Nephron (organoid): ENCODE measurements around the gene SRSF4.
"Not testable (repeated sequence)": the region's sequence is repeated elsewhere in the genome, so short reads cannot be mapped to it uniquely, and the experiment has no call there.

Experiments
- H3K27ac Mint-ChIP-seq, 3 experiments: 2 replicates each; pipeline ENCODE4 v1.8.0; 2020; ENCODE audit warnings: mixed read lengths in 3 of 3, mild to moderate bottlenecking in 2 of 3, moderate library complexity in 1 of 3
- H3K27me3 Mint-ChIP-seq: 2 replicates; pipeline ENCODE4 v1.8.0; 2021; ENCODE audit warnings: low read depth, mild to moderate bottlenecking, moderate library complexity, mixed read lengths
- H3K36me3 Mint-ChIP-seq: 2 replicates; pipeline ENCODE4 v1.8.0; 2020; ENCODE audit warnings: low read depth, mixed read lengths
- H3K4me1 Mint-ChIP-seq: 2 replicates; pipeline ENCODE4 v1.8.0; 2020; ENCODE audit warnings: mixed read lengths
- H3K4me3 Mint-ChIP-seq, 3 experiments: 2 replicates each; pipeline ENCODE4 v1.8.0; 2020; ENCODE audit warnings: mild to moderate bottlenecking in 3 of 3, mixed read lengths in 3 of 3, moderate library complexity in 2 of 3
- H3K9me3 Mint-ChIP-seq: 2 replicates; pipeline ENCODE4 v1.8.0; 2020; ENCODE audit warnings: mixed read lengths
- CTCF ChIP-seq, 3 experiments: fragments of 200-600 bp; sonication (generic); IDR thresholded peaks; one replicate each; pipeline ENCODE4 v1.5.0; 2021; ENCODE audit warnings: antibody characterized with exemption in 3 of 3; ENCODE audit not compliant: unreplicated experiment in 3 of 3

SRSF4 gene

GRCh38 chr1:29117381-29117780, 64.3 kb downstream of the SRSF4 start:
- H3K4me1 Mint-ChIP-seq, result peaks cover 12% of the 10 kb centered on the region
- no peaks in the 10 kb centered on the region for H3K9me3 Mint-ChIP-seq
- TF ChIP-seq CTCF (IDR thresholded peaks at IDR 0.05; ENCODE audit: unreplicated experiment in 3 of 3), result no peak
- H3K27me3 Mint-ChIP-seq, result peaks cover 26% of the 10 kb centered on the region
- H3K27ac Mint-ChIP-seq, result no peak overlapping the region
- H3K4me3 Mint-ChIP-seq, result no peak overlapping the region
- peaks cover 29% of the 10 kb centered on the region for H3K36me3 Mint-ChIP-seq

DNA sequence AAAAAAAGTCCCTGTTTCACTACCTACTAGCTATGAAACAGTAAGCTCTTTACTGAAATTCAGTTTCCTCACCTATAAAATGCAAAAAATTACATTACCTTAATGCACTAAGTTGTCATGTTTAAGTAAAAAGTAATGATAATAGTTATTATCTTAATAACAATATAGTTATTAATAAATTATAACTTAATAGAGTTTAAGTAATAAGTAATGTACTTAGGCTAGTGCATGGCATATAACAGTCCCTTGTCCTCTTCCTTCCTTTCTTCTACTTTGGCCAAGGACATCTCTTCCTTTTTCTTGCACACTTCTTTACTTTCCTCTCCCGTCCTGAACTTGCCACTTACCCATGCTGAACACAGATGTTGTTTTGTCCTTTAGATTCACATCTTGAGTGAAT, 67.0 kb downstream of the SRSF4 start:
- peaks cover 13% of the 10 kb centered on the region for H3K27me3 Mint-ChIP-seq
- no peaks in the 10 kb centered on the region for H3K9me3 Mint-ChIP-seq
- no peak for TF ChIP-seq CTCF (IDR thresholded peaks at IDR 0.05; ENCODE audit: unreplicated experiment in 3 of 3)
- H3K4me3 Mint-ChIP-seq, result no peak overlapping the region
- H3K36me3 Mint-ChIP-seq, result peaks cover 42% of the 10 kb centered on the region
- no peak overlapping the region for H3K27ac Mint-ChIP-seq
- peaks cover 5% of the 10 kb centered on the region for H3K4me1 Mint-ChIP-seq

DNA sequence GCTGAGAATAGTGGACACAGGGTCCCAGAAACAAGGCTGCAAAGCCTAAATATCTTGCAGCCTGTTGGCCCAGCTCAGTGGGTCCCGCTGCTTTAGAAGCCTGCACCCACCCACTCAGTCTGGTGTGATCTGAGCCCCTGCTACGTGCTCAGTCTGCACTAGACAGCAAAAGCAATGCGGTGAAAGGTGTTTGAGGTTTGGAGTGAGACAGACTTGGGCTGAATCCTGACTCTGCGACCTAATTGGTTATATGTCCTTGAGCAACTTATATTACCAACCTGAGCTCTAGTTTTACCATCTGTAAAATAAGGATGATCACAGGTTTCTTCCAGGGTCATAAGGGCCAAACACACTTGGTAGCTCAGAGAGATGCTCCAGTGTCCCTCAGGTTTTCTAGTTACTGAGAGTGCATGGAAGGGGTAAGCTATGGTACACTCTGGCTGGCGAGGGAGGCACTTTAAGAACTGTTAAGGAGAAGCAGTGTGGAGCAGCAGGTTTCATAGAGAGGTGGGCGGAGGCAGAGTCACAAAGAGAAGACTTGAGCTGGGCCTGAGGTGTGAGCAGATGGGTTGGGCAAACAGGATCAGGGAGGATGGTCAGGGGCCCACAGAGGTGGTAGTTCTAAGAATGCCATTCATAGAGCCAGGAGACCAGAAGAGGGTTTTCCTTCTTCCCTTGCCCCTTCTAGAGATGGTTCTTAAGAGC, 68.1 kb downstream of the SRSF4 start:
- TF ChIP-seq CTCF (IDR thresholded peaks at IDR 0.05; ENCODE audit: unreplicated experiment in 3 of 3), result no peak
- no peak overlapping the region for H3K27ac Mint-ChIP-seq
- no peaks in the 10 kb centered on the region for H3K4me1 Mint-ChIP-seq
- peaks cover 3% of the 10 kb centered on the region for H3K27me3 Mint-ChIP-seq
- peaks cover 44% of the 10 kb centered on the region for H3K36me3 Mint-ChIP-seq
- no peaks in the 10 kb centered on the region for H3K9me3 Mint-ChIP-seq
- no peak overlapping the region for H3K4me3 Mint-ChIP-seq

DNA sequence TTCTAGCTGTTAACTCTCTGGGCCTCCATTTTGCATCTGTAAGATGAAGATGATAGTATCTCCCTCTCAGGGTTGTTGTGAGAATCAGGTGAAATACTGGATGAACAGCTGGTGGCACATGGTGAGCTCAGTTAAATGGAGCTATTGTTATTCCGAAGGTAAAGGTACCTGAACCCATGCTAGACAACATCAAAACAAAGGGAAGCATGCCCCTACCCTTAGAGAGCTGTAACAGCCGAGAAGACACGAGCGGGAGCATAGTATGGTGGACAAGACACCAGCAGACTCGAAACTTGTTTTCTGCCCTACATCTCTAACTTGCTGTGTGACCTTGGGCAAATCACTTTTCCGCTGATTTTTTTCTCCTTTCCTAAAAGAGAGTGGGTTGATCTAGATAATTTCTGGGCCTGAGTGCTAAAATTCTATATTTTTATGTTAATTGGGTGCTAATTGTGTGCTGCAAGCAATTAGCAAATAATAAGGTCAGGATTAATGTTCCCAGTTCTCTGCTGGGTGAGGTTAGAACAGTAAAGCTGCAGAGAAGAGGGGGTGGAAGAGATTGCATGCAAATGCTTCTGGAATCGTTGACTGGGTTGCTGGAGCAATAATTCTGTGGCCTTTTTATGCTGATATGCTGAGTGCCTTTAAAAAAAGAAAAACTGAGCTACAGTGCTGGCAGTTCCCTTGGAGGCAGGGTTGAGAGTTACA, 68.8 kb downstream of the SRSF4 start:
- H3K36me3 Mint-ChIP-seq, result peaks cover 44% of the 10 kb centered on the region
- TF ChIP-seq CTCF (IDR thresholded peaks at IDR 0.05; ENCODE audit: unreplicated experiment in 3 of 3), result no peak
- no peaks in the 10 kb centered on the region for H3K27me3 Mint-ChIP-seq
- H3K4me1 Mint-ChIP-seq, result no peaks in the 10 kb centered on the region
- H3K4me3 Mint-ChIP-seq, result no peak overlapping the region
- no peaks in the 10 kb centered on the region for H3K9me3 Mint-ChIP-seq
- H3K27ac Mint-ChIP-seq, result no peak overlapping the region

GRCh38 chr1:29108041-29108440, 73.7 kb downstream of the SRSF4 start:
- H3K27ac Mint-ChIP-seq, H3K27me3 Mint-ChIP-seq, H3K4me3 Mint-ChIP-seq, H3K9me3 Mint-ChIP-seq, H3K4me1 Mint-ChIP-seq: not testable (repeated sequence)
- H3K36me3 Mint-ChIP-seq, result peaks cover 25% of the 10 kb centered on the region

- no peak overlapping the region for H3K4me3 Mint-ChIP-seq
- TF ChIP-seq CTCF (IDR thresholded peaks at IDR 0.05; ENCODE audit: unreplicated experiment in 3 of 3), result no peak
- peak overlapping the region in 2 of 3 experiments; percentile 21 to 38 for H3K27ac Mint-ChIP-seq
- H3K4me1 Mint-ChIP-seq, result no peaks in the 10 kb centered on the region
- no peaks in the 10 kb centered on the region for H3K9me3 Mint-ChIP-seq
- H3K27me3 Mint-ChIP-seq, result no peaks in the 10 kb centered on the region
- H3K36me3 Mint-ChIP-seq, result peaks cover 30% of the 10 kb centered on the region
Observed at GRCh38 chr1:29105822-29106221, 75.9 kb downstream of the SRSF4 start.
